Smooth muscle cell of the umbilical artery (primary cell): Measurements from ENCODE around the gene FOXF2. TPM values are rescaled to one million over a fixed set of nuclear protein-coding genes. Genes with fewer than 3 reads are reported as not detected.

Experiments used
- total RNA-seq: library from RNA; depleted of rRNA; stranded (reverse); fragments of >200 nt; gene quantifications from 2 replicates; pipeline ENCODE4 v1.2.3, GENCODE V29; 2014

The FOXF2 gene
- under 0.01 TPM in 1 of 2 replicates, not detected in the other for total RNA-seq

GRCh38 chr6:1389369-1390132 lies at the start of gene FOXF2:
Gene FOXF2, plus strand, starts transcription at chr6:1389576. Its CDS starts 372 bp downstream, at chr6:1389948.

Other genes with a start within 250 kb of the FOXF2 start
- gene FOXQ1, start 77.5 kb upstream of the FOXF2 start, total RNA-seq: 0.05 TPM in 1 of 2 replicates, not detected in the other
- 0.30 and 2.0 TPM in 2 replicates for gene FOXC1, start 220.3 kb downstream of the FOXF2 start, total RNA-seq